Posterior cingulate gyrus (tissue), 11 donors: Measurements from ENCODE around the gene PLA2G1B.
A peak's percentile ranks its signal among the peaks of the same experiment; 100 is the strongest.

Source experiments
- DNase-seq, 10 donors: peaks; one replicate each; pipeline versions ENCODE4 v3.0.0 to v3.0.0-alpha.2; 2020 to 2021; ENCODE audit warnings: mixed read lengths in 3 of 10
- intact Hi-C: fragments of 100-400 bp; cut with DNase I; formaldehyde crosslinking; loops from one replicate; pipeline ENCODE4 v1.15.1; 2023

PLA2G1B gene

GRCh38 chr12:120283318-120283717 lies 44.3 kb downstream of the PLA2G1B start:
- no peak for DNase-seq
- intact Hi-C loops: no loop called here

GRCh38 chr12:120278137-120279069 lies 49.2 kb downstream of the PLA2G1B start:
- DNase-seq: peak in 3 of 10 donors; percentile 70 to 82 (median 77)
- intact Hi-C loops: no loop called here

- intact Hi-C loops: no loop called here
- DNase-seq: peak in 1 of 10 donors; percentile 20
Measured at GRCh38 chr12:120276734-120277133, 50.8 kb downstream of the PLA2G1B start.
